GM12801 (cell line): ENCODE measurements around the gene BCLAF1.

ENCODE experiments used
- CTCF ChIP-seq: IDR thresholded peaks from one replicate; pipeline ENCODE4 v1.5.1; 2011; ENCODE audit warnings: control low read depth; ENCODE audit not compliant: insufficient read length; ENCODE audit errors: extremely low read depth

BCLAF1 gene

GRCh38 chr6:136288566-136289326 lies 900 bp downstream of the BCLAF1 start:
- TF ChIP-seq CTCF = no peak

- TF ChIP-seq CTCF = no peak
Observed at GRCh38 chr6:136284909-136285308, 4.7 kb downstream of the BCLAF1 start.

GRCh38 chr6:136282906-136283305 lies 6.7 kb downstream of the BCLAF1 start:
- TF ChIP-seq CTCF = no peak

- no peak for TF ChIP-seq CTCF
Observed at GRCh38 chr6:136280032-136280609, 9.5 kb downstream of the BCLAF1 start.

- no peak for TF ChIP-seq CTCF
Observed at GRCh38 chr6:136274062-136274461, 15.6 kb downstream of the BCLAF1 start.

- no peak for TF ChIP-seq CTCF
Observed at GRCh38 chr6:136265101-136265500, 24.5 kb downstream of the BCLAF1 start.

- TF ChIP-seq CTCF = no peak
Observed at GRCh38 chr6:136262940-136263339, 26.7 kb downstream of the BCLAF1 start.
